ENCODE measurements around the gene SERTAD3. TPM values are rescaled to one million over a fixed set of nuclear protein-coding genes. Genes with fewer than 3 reads are reported as not detected.

The SERTAD3 gene
- polyA plus RNA-seq, 1 experiment: 22.3 TPM

DNA sequence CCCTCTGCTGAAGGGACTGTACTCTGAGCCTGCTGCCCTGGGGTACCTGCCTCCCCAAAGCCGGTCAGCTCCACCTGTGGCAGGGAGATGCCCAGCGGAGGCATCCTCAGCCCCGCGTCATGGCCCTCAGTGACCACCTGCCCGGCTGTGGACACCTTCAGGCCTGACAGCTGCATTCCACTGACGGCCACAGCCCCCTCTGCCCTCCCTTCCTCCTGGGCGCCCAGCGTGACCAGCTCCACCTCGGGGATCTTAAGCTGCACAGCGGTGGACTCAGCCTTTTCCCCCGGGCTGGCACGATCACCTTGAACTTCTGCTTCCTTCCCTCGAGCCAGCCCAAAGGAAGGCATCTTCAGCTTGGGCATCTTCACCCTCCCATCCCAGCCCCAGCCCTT, 49.3 kb downstream of the SERTAD3 start:
- no peak for DNase-seq (ENCODE audit: low read depth)
- ChIA-PET POLR2A (no interaction called here), CTCF (no interaction called here)
- TF ChIP-seq, protein P1, sequence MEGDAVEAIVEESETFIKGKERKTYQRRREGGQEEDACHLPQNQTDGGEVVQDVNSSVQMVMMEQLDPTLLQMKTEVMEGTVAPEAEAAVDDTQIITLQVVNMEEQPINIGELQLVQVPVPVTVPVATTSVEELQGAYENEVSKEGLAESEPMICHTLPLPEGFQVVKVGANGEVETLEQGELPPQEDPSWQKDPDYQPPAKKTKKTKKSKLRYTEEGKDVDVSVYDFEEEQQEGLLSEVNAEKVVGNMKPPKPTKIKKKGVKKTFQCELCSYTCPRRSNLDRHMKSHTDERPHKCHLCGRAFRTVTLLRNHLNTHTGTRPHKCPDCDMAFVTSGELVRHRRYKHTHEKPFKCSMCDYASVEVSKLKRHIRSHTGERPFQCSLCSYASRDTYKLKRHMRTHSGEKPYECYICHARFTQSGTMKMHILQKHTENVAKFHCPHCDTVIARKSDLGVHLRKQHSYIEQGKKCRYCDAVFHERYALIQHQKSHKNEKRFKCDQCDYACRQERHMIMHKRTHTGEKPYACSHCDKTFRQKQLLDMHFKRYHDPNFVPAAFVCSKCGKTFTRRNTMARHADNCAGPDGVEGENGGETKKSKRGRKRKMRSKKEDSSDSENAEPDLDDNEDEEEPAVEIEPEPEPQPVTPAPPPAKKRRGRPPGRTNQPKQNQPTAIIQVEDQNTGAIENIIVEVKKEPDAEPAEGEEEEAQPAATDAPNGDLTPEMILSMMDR (IDR thresholded peaks at IDR 0.05; ENCODE audit: insufficient read depth, low read depth, low read length): no peak
- Histone ChIP-seq H3K4me3 (ENCODE audit: low read depth, low read length) (no peak overlapping the region), H3K27me3 (ENCODE audit: control insufficient read depth, insufficient read depth, low read length) (peaks cover 1% of the 10 kb centered on the region; the same call in 1 of the 2 replicates), H3K36me3 (ENCODE audit: control insufficient read depth, insufficient read depth, low read length) (no peaks in the 10 kb centered on the region)

DNA sequence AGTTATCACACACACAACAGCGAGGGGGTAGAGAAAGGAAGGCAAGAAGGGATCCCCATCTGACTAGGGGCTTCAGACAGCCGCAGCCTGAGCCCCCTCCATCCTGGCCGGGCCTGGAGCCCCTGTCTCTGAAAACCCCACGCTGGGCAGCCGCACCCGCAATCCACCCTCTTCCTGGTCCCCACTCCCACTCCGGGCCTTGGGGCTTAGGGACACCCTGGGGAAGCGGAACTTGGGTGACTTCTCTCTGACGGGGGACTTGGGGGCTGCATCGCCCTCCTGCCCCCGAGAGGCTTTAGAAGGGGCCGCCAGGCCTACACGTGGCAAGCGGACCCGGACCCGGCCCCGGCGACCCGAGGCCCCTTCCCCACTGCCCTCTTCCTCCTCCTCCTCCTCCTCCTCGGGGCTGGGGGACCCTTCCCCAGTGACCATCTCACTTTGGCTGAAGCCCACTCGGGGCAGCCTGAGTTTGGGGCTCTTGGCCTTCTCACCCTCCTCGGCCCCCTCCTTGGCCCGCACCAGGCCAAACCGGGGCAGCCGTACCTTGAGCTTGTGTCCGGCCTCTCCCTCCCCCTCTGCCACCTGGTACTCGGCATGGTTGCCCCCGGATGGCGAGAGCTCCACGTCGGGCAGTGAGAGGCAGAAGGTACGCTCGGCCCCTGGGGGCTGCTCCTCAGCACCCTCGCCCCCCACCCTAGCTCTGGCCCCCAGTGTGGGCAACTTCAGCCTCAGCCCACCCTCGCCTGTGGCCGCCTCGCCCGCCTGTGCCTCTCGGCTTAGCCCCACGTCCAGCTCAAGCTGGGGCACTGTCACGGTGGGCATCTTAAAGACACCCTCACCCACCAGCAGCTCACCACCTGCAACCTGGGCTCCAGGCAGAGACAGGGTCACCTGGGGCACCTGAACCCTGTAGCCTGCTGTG, 50.0 kb downstream of the SERTAD3 start:
- no peak for DNase-seq (ENCODE audit: low read depth)
- Histone ChIP-seq H3K36me3 (ENCODE audit: control insufficient read depth, insufficient read depth, low read length) (no peaks in the 10 kb centered on the region), H3K27me3 (ENCODE audit: control insufficient read depth, insufficient read depth, low read length) (peaks cover 1% of the 10 kb centered on the region; the same call in 1 of the 2 replicates), H3K4me3 (ENCODE audit: low read depth, low read length) (no peak overlapping the region)
- TF ChIP-seq, protein P1 (IDR thresholded peaks at IDR 0.05; ENCODE audit: insufficient read depth, low read depth, low read length): no peak
- ChIA-PET POLR2A (no interaction called here), CTCF (no interaction called here)

DNA sequence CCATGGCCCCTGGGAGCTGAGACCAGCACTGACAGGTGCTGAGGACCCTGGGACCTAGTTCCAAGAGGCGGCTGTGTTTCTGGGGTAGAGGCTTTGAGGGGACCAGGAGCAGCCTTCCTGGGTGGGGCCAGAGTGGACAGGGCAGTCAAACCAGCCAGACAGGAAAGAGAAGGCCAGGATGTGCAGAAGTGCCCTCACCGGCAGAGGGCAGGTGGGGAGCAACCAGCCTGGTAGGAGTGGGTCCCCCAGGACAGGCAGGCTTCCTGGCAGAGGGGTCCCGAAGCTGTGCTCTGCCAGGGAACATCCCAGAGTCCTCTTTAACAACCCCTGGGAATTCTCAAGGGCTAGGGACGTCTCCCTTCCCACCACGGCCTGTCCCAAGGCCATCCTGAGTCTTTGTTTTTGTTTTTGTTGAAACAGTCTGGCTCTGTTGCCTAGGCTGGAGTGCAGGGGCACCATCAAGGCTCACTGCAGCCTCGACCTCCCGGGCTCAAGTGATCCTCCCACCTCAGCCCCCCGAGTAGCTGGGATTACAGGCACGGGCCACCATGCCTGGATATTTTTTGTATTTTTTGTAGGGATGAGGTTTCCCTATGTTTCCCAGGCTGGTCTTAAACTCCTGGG, 51.1 kb downstream of the SERTAD3 start:
- Histone ChIP-seq H3K36me3 (ENCODE audit: control insufficient read depth, insufficient read depth, low read length) (no peaks in the 10 kb centered on the region), H3K4me3 (ENCODE audit: low read depth, low read length) (no peak overlapping the region), H3K27me3 (ENCODE audit: control insufficient read depth, insufficient read depth, low read length) (peaks cover 1% of the 10 kb centered on the region; the same call in 1 of the 2 replicates)
- POLR2A ChIA-PET: no interaction called here
- DNase-seq (ENCODE audit: low read depth): no peak
- CTCF ChIA-PET: no interaction called here
- TF ChIP-seq, protein P1 (IDR thresholded peaks at IDR 0.05; ENCODE audit: insufficient read depth, low read depth, low read length): peak; percentile 37; the same call in 1 of the 2 replicates

DNA sequence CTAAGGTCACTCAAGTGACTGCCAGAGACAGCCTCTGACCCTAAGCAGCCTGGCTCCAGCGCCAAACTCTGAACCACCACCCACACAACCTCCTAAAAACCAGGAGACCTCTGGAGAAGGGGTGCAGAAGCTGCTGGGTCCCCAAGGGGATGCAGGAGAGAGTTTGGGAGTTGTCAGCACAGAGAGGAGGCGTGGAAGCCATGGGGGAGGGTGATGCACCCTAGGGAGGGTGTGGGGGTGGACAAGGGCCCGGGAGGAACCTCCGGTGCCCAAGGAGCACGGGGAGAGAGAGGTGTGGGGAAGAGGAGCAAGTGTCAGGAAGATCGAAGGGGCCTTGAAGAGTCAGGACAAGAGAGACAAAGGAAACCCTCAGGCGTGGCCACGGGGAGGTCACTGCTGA, 52.0 kb downstream of the SERTAD3 start:
- no peak overlapping the region for H3K4me3 ChIP-seq (ENCODE audit: low read depth, low read length)
- DNase-seq (ENCODE audit: low read depth): no peak
- no peaks in the 10 kb centered on the region for H3K36me3 ChIP-seq (ENCODE audit: control insufficient read depth, insufficient read depth, low read length)
- POLR2A ChIA-PET: no interaction called here
- TF ChIP-seq, protein P1 (IDR thresholded peaks at IDR 0.05; ENCODE audit: insufficient read depth, low read depth, low read length): no peak
- CTCF ChIA-PET: no interaction called here
- peaks cover 1% of the 10 kb centered on the region; the same call in 1 of the 2 replicates for H3K27me3 ChIP-seq (ENCODE audit: control insufficient read depth, insufficient read depth, low read length)

Small RNAs within 50 kb of the gene (small RNA-seq; reads per million reads assigned to genes)
- not detected for gene RF00017 (ENCODE audit: insufficient read length, low read depth, low replicate concordance)

Other genes starting within 250 kb of the SERTAD3 start
- not detected in 2 replicates for gene TTC9B, start 226.0 kb downstream of the SERTAD3 start, polyA plus RNA-seq (2011; rRNA removed)
- gene CCNP, start 217.6 kb downstream of the SERTAD3 start, polyA plus RNA-seq (2011; rRNA removed): 0.06 and 0.17 TPM in 2 replicates
- gene AKT2, start 159.0 kb downstream of the SERTAD3 start, polyA plus RNA-seq (2011; rRNA removed): 113 and 162 TPM in 2 replicates
- 14.7 and 25.2 TPM in 2 replicates for gene C19orf47, start 95.9 kb downstream of the SERTAD3 start, polyA plus RNA-seq (2011; rRNA removed)
- 320 and 571 TPM in 2 replicates for gene PLD3, start 95.6 kb downstream of the SERTAD3 start, polyA plus RNA-seq (2011; rRNA removed)
- gene HIPK4, start 54.2 kb downstream of the SERTAD3 start, polyA plus RNA-seq (2011; rRNA removed): 0.10 and 0.21 TPM in 2 replicates
- 1.9 and 2.4 TPM in 2 replicates for gene PRX, start 31.0 kb downstream of the SERTAD3 start, polyA plus RNA-seq (2011; rRNA removed)
- gene SERTAD1, start 18.3 kb downstream of the SERTAD3 start, polyA plus RNA-seq (2011; rRNA removed): 14.5 and 21.9 TPM in 2 replicates
- gene BLVRB, start 21.4 kb upstream of the SERTAD3 start, polyA plus RNA-seq (2011; rRNA removed): 41.5 and 71.4 TPM in 2 replicates
- gene SPTBN4, start 22.7 kb upstream of the SERTAD3 start, polyA plus RNA-seq (2011; rRNA removed): 0.29 and 0.93 TPM in 2 replicates
- 35.5 and 59.0 TPM in 2 replicates for gene SHKBP1, start 132.5 kb upstream of the SERTAD3 start, polyA plus RNA-seq (2011; rRNA removed)
- 8.9 and 14.5 TPM in 2 replicates for gene LTBP4, start 157.0 kb upstream of the SERTAD3 start, polyA plus RNA-seq (2011; rRNA removed)
- gene NUMBL, start 246.3 kb upstream of the SERTAD3 start, polyA plus RNA-seq (2011; rRNA removed): 15.9 and 28.6 TPM in 2 replicates

Measured in BJ (cell line).